PFSK-1 (cell line): ENCODE results near the gene ZNF609.

Experiments used
- FOXP2 ChIP-seq: optimal IDR thresholded peaks from 2 replicates; pipeline ENCODE3; 2011; ENCODE audit warnings: borderline replicate concordance, control low read depth, inconsistent platforms; ENCODE audit not compliant: insufficient read depth; ENCODE audit errors: extremely low read length, extremely low read depth
- POLR2AphosphoS5 ChIP-seq: IDR thresholded peaks from 2 replicates; pipeline ENCODE4 v1.6.1; 2012; ENCODE audit warnings: low read depth, mild to moderate bottlenecking, control low read depth, low read length, moderate library complexity
- REST ChIP-seq, 2 experiments: IDR thresholded peaks; 2 replicates each; pipeline versions ENCODE4 v1.6.1 to v1.8.0; 2011 to 2012; ENCODE audit warnings: low read depth in 2 of 2, low read length in 2 of 2, control low read depth in 1 of 2, inconsistent platforms in 1 of 2, mild to moderate bottlenecking in 1 of 2, moderate library complexity in 1 of 2; ENCODE audit not compliant: insufficient read depth in 1 of 2
- SIN3A ChIP-seq: IDR thresholded peaks from 2 replicates; pipeline ENCODE4 v1.6.1; 2012; ENCODE audit warnings: mild to moderate bottlenecking, low read length, moderate library complexity, borderline replicate concordance; ENCODE audit not compliant: insufficient read depth
- TAF1 ChIP-seq: IDR thresholded peaks from 2 replicates; pipeline ENCODE4 v1.6.1; 2012; ENCODE audit warnings: low read length, control low read depth, borderline replicate concordance; ENCODE audit not compliant: insufficient read depth

ZNF609 gene

DNA sequence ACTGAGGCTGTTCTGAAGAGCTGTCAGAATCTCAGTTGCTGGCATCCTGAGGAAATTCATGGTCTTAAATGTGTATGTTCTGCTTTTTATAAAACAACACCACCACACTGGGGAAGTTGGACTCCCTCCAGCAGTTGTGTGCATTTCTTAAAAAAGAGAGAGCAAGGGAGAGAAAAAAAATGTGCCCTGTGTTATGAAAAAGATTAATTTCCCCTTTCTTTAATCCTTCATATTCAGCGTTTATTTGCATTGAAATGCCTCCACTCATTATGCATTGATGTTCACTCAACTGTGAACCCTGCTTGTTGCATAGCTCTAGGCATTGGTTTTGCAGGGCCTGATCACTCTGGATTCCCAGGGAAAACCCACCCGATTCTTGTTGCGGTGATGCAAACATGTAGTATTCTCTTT, 4.4 kb upstream of the ZNF609 start:
- TF ChIP-seq TAF1, result no peak
- no peak for TF ChIP-seq FOXP2

- no peak for TF ChIP-seq SIN3A
- TF ChIP-seq FOXP2, result no peak
- TF ChIP-seq POLR2AphosphoS5, result no peak
- no peak for TF ChIP-seq REST (IDR thresholded peaks at IDR 0.05; ENCODE audit: insufficient read depth in 1 of 2, low read depth in 2 of 2, low read length in 2 of 2)
- TF ChIP-seq TAF1, result no peak
Measured at GRCh38 chr15:64456634-64457108, 3.7 kb upstream of the ZNF609 start.

GRCh38 chr15:64459066-64459781, 1.2 kb upstream of the ZNF609 start:
- TF ChIP-seq REST (IDR thresholded peaks at IDR 0.05; ENCODE audit: insufficient read depth in 1 of 2, low read depth in 2 of 2, low read length in 2 of 2) (no peak), POLR2AphosphoS5 (no peak), TAF1 (no peak), SIN3A (no peak), FOXP2 (no peak)

DNA sequence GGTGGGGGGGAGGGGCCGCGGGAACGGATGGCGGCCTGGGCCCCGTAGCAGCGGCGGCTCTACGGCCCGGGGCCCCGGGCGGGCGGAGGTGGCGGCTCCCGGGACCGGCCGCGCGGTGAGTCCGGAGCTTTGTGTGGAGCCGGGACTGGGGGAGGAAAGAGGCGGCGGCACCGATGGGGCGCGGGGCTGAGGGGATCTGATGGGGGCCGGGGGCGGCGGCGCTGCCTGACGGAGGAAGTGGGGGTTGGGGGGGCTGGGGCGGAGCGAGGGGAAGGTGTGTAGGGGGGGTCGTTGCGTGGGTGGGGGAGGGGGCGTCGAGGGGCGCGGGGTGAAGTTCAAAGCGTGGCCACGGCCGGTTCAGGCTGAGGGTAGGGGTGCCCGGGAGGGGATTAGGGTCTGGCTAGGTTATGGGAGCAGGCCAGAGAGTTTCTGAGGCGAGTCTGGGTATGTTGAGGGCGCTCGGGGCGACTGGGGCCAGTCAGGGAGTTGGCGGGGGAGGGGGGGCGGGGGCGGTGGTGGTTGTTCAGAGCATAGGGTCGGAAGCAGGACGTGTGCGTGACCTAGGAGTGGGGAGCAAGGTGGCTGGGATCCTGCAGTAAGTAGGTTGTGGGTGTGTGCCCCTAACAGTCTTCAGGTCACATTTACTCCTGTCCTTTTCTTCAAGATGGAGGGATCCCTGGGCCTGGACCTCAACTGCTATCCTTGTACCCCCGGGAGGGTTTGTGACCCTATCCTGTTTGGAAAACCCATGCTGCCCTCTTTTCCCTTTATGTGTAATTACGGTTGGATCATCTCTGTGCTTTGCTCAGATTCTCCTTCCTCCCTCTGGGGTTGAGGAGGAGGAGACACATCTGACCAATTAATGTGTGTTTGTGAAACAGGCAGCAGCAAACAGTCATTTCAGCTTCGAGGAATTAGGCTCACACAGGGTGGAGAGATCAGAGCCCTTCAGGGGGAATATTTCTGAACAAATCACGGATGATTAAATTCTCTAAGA, 644 bp downstream of the ZNF609 start:
- TF ChIP-seq SIN3A, result peak; percentile 42; the same call in 1 of the 2 replicates
- TF ChIP-seq REST (IDR thresholded peaks at IDR 0.05; ENCODE audit: insufficient read depth in 1 of 2, low read depth in 2 of 2, low read length in 2 of 2), result 0 out of 4 replicates have a peak, but pooled peaks of 1 of the 2 experiments have one; percentile 24
- no peak for TF ChIP-seq POLR2AphosphoS5
- TF ChIP-seq TAF1, result no peak; the same call in 1 of the 2 replicates
- no peak for TF ChIP-seq FOXP2

DNA sequence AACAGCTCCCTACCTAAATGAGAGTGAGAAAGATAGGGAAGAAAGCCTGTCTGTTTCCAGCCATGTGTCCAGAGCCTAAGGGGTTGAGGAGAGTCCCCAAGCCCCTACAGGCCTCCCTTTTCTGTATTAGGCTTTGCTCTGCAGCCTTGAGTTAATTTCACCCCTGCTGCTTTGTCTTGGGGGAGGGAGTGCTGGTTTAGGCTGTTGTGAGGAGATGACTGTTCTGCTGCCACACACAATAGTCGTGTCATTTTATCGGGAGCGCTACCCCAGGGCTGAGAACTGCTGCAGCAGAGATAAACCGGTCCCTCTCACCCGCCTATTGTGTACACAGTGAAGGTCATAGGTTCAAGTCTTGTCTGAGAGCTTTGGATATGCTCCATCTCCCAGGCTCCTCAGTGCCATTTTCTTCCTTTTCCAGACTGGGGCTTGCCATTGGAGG, 1.4 kb downstream of the ZNF609 start:
- TF ChIP-seq TAF1 (no peak), SIN3A (no peak), POLR2AphosphoS5 (no peak), REST (IDR thresholded peaks at IDR 0.05; ENCODE audit: insufficient read depth in 1 of 2, low read depth in 2 of 2, low read length in 2 of 2) (no peak), FOXP2 (no peak)
